Measurements from ENCODE around the gene PROS1. TPM values are rescaled to one million over a fixed set of nuclear protein-coding genes. Genes with fewer than 3 reads are reported as not detected.
"Not testable (repeated sequence)": the region's sequence is repeated elsewhere in the genome, so short reads cannot be mapped to it uniquely, and the experiment has no call there.

PROS1 gene
- polyA plus RNA-seq, 2 of the 4 experiments (the other 2 are of a cell fraction): 13.8 to 28.0 TPM

GRCh38 chr3:93969443-93969842, 4.3 kb downstream of the PROS1 start:
- CTCF ChIA-PET: no interaction called here
- ATAC-seq: no peak

GRCh38 chr3:93965106-93965505, 8.6 kb downstream of the PROS1 start:
- H3K4me2 ChIP-seq; ATAC-seq; FAIRE-seq; H3K4me1 ChIP-seq; H3K9me3 ChIP-seq; H3K4me3 ChIP-seq; H3K27ac ChIP-seq; POLR2A ChIA-PET; DNase-seq (ENCODE audit: low read depth in 1 of 2, low spot score in 1 of 2): not testable (repeated sequence)
- WGBS (ENCODE audit: missing lambda C conversion rate): 93% methylated on average over 19 of the region's 19 CpGs
- CTCF ChIA-PET: interaction anchor here (0.7 kb wide), 1 partner anchor 36 kb away, joined by 3 read pairs; no protein-coding TSS in a partner anchor

More at GRCh38 chr3:93969443-93969842, 4.3 kb downstream of the PROS1 start:
- H3K4me3 ChIP-seq: no peak overlapping the region
- H3K9me3 ChIP-seq: no peaks in the 10 kb centered on the region
- FAIRE-seq (no peak), DNase-seq (ENCODE audit: low read depth in 1 of 2, low spot score in 1 of 2) (peak; percentile 6 to 16)
- H3K4me1 ChIP-seq: peaks cover 18% of the 10 kb centered on the region
- H3K27ac ChIP-seq: no peak overlapping the region
- POLR2A ChIA-PET: interaction anchor here (1.8 kb wide), 1 partner anchor 10 kb away, joined by 5 read pairs; no protein-coding TSS in a partner anchor
- TF ChIP-seq FOSL2 (IDR thresholded peaks at IDR 0.05) (no peak), FOSL2 (CRISPR knock-in tag; IDR thresholded peaks at IDR 0.05) (no peak), REST (IDR thresholded peaks at IDR 0.05) (no peak), PBX3 (IDR thresholded peaks at IDR 0.05) (no peak), HEYL (CRISPR knock-in tag; IDR thresholded peaks at IDR 0.05) (no peak), NPAS2 (CRISPR knock-in tag; IDR thresholded peaks at IDR 0.05; ENCODE audit: borderline replicate concordance) (no peak), RCOR1 (IDR thresholded peaks at IDR 0.05; ENCODE audit: low read depth, low read length) (no peak), MAX (IDR thresholded peaks at IDR 0.05) (no peak), SREBF2 (IDR thresholded peaks at IDR 0.05) (no peak), RFX5 (IDR thresholded peaks at IDR 0.05) (no peak)
- 0 out of 3 replicates have a peak overlapping the region, but pooled peaks have one; percentile 1 for H3K4me2 ChIP-seq
- 94% methylated on average over 3 of the region's 3 CpGs for WGBS (ENCODE audit: missing lambda C conversion rate)

- TF ChIP-seq NFE2L2 (conservative IDR thresholded peaks at IDR 0.05; ENCODE audit: low read length) (no peak), KDM5A (IDR thresholded peaks at IDR 0.05) (no peak), POLR2A (IDR thresholded peaks at IDR 0.05; ENCODE audit: low read length) (no peak), EHMT2 (IDR thresholded peaks at IDR 0.05; ENCODE audit: low read depth) (no peak), RFX5 (IDR thresholded peaks at IDR 0.05) (no peak), CBX8 (IDR thresholded peaks at IDR 0.05) (no peak), FOSB (CRISPR knock-in tag; IDR thresholded peaks at IDR 0.05) (no peak), ZSCAN20 (CRISPR knock-in tag; IDR thresholded peaks at IDR 0.05) (no peak), NPAS2 (CRISPR knock-in tag; IDR thresholded peaks at IDR 0.05; ENCODE audit: borderline replicate concordance) (no peak), BCL3 (IDR thresholded peaks at IDR 0.05) (no peak)
- TF ChIP-seq, protein P1, sequence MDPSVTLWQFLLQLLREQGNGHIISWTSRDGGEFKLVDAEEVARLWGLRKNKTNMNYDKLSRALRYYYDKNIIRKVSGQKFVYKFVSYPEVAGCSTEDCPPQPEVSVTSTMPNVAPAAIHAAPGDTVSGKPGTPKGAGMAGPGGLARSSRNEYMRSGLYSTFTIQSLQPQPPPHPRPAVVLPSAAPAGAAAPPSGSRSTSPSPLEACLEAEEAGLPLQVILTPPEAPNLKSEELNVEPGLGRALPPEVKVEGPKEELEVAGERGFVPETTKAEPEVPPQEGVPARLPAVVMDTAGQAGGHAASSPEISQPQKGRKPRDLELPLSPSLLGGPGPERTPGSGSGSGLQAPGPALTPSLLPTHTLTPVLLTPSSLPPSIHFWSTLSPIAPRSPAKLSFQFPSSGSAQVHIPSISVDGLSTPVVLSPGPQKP (IDR thresholded peaks at IDR 0.05; ENCODE audit: low read depth, low read length): no peak
- FAIRE-seq: no peak
- DNase-seq (ENCODE audit: low read depth in 1 of 2, low spot score in 1 of 2): no peak
- no peaks in the 10 kb centered on the region for H3K9me3 ChIP-seq
- 26% methylated on average over 3 of the region's 3 CpGs for WGBS (ENCODE audit: missing lambda C conversion rate)
- no peaks in the 10 kb centered on the region for H3K4me1 ChIP-seq
- no peak overlapping the region for H3K4me3 ChIP-seq
- ChIA-PET CTCF (no interaction called here), POLR2A (no interaction called here)
- no peak overlapping the region for H3K4me2 ChIP-seq
- no peak overlapping the region for H3K27ac ChIP-seq
- ATAC-seq: no peak
Measured at GRCh38 chr3:93962798-93963197, 10.9 kb downstream of the PROS1 start.
